K562 (cell line): ENCODE results near the gene CNTD1. TPM values are rescaled to one million over a fixed set of nuclear protein-coding genes. Genes with fewer than 3 reads are reported as not detected.

Experiments used
- ARNT ChIP-seq, 2 experiments: fragments of 450-650 bp; IDR thresholded peaks; 2 replicates each; pipeline ENCODE4 v1.6.1; 2016; ENCODE audit warnings: mild to moderate bottlenecking in 1 of 2
- CBFA2T2 ChIP-seq: fragments of 450-650 bp; conservative IDR thresholded peaks from 2 replicates; pipeline ENCODE4 v1.6.1; 2017; ENCODE audit warnings: mild to moderate bottlenecking
- CBX2 ChIP-seq: fragments of 200-600 bp; sonication (generic); IDR thresholded peaks from one replicate; pipeline ENCODE4 v1.6.1; 2012; ENCODE audit warnings: mild to moderate bottlenecking, low read length, inconsistent platforms; ENCODE audit not compliant: insufficient read depth, poor library complexity, severe bottlenecking
- CCNT2 ChIP-seq: IDR thresholded peaks from 2 replicates; pipeline ENCODE4 v1.6.1; 2011; ENCODE audit warnings: borderline replicate concordance, low read depth, mild to moderate bottlenecking, moderate library complexity, mixed read lengths, low read length; ENCODE audit not compliant: insufficient read length; ENCODE audit errors: extremely low read depth
- CTBP1 ChIP-seq: fragments of 450-650 bp; IDR thresholded peaks from 2 replicates; pipeline ENCODE4 v1.6.1; 2016; ENCODE audit warnings: borderline replicate concordance
- L3MBTL2 ChIP-seq: fragments of 450-650 bp; IDR thresholded peaks from 2 replicates; pipeline ENCODE4 v1.6.1; 2016; ENCODE audit warnings: mild to moderate bottlenecking, moderate library complexity
- NFATC3 ChIP-seq: fragments of 450-650 bp; IDR thresholded peaks from 2 replicates; pipeline ENCODE4 v1.6.1; 2017; ENCODE audit warnings: mild to moderate bottlenecking
- PHB ChIP-seq: fragments of 250-450 bp; sonication (Bioruptor Pico); IDR thresholded peaks from 2 replicates; pipeline ENCODE4 v1.5.0; 2021
- PHB2 ChIP-seq: fragments of 450-650 bp; IDR thresholded peaks from 2 replicates; pipeline ENCODE4 v1.6.1; 2017; ENCODE audit warnings: low read depth
- SMAD3 ChIP-seq: fragments of 450-650 bp; formaldehyde crosslinking; conservative IDR thresholded peaks from 2 replicates; pipeline ENCODE4 v1.4.0; 2020; ENCODE audit warnings: mild to moderate bottlenecking
- SMAD4 ChIP-seq: fragments of 250-450 bp; sonication (Bioruptor Pico); conservative IDR thresholded peaks from 2 replicates; pipeline ENCODE4 v1.8.0; 2021; ENCODE audit warnings: inconsistent platforms, mild to moderate bottlenecking, moderate library complexity
- SPI1 ChIP-seq: IDR thresholded peaks from 2 replicates; pipeline ENCODE4 v1.6.1; 2011; ENCODE audit warnings: low read depth, low read length, control low read depth, borderline replicate concordance
- TCF7 ChIP-seq: sonication (generic); IDR thresholded peaks from 2 replicates; pipeline ENCODE4 v1.6.1; 2016; ENCODE audit warnings: antibody characterized with exemption, borderline replicate concordance
- THRA ChIP-seq: fragments of 450-650 bp; IDR thresholded peaks from 2 replicates; pipeline ENCODE4 v1.6.1; 2017; ENCODE audit warnings: mild to moderate bottlenecking, moderate library complexity
- ZBTB40 ChIP-seq, 2 experiments: fragments of 450-650 bp in 1 of 2; sonication (generic) in 1 of 2; formaldehyde crosslinking in 1 of 2; IDR thresholded peaks; 2 replicates each; pipeline versions ENCODE4 v1.7.1 to v1.9.0; 2016 to 2022; ENCODE audit warnings: inconsistent platforms in 1 of 2, mild to moderate bottlenecking in 1 of 2, missing genetic modification reagents in 1 of 2
- ZNF512 ChIP-seq: IDR thresholded peaks from 2 replicates; pipeline ENCODE4 v1.6.1; 2016; ENCODE audit warnings: missing genetic modification characterization, missing compliant biosample characterization
- polyA plus RNA-seq, 8 experiments: library from polyadenylated mRNA; depleted of rRNA in 4 of 8; stranded (reverse) in 5 of 8; unstranded in 3 of 8; fragments of >200 nt; fragmentation: Nextera tagmentation in 2 of 8; fragmentation: Illumina TruSeq in 1 of 8; extraction: Ambion mirVana in 2 of 8; extraction: Trizol in 1 of 8; gene quantifications; 2 replicates each; pipeline versions ENCODE4 v1.2.1 to v1.2.3, GENCODE V29; 2011 to 2014; ENCODE audit warnings: inconsistent platforms in 1 of 8, missing spikeins in 1 of 8
- total RNA-seq, 7 experiments: library from RNA; depleted of rRNA in 6 of 7; stranded (reverse); fragments of >200 nt in 6 of 7; fragmentation: Illumina TruSeq in 2 of 7; extraction: Trizol in 2 of 7; gene quantifications; 2 replicates each; pipeline versions ENCODE4 v1.2.1 to v1.2.3, GENCODE V29; 2011 to 2021; ENCODE audit warnings: low replicate concordance in 1 of 7

CNTD1 gene
- total and polyA plus RNA-seq, 9 of the 15 experiments (the other 6 are each of a cell fraction or from before 2014, with no cell fraction given) = 0.12 to 0.86 (median 0.41) TPM; not detected in 1

GRCh38 chr17:42750739-42751344, 47.8 kb upstream of the CNTD1 start (continued):
- peak; percentile 18; the same call in 1 of the 2 replicates for TF ChIP-seq L3MBTL2
- no peak for TF ChIP-seq PHB (CRISPR knock-in tag)
- TF ChIP-seq CBX2 = no peak
- TF ChIP-seq THRA = no peak
- peak; percentile 98 for TF ChIP-seq SPI1
- TF ChIP-seq CTBP1 = peak; percentile 80
- no peak for TF ChIP-seq ZNF512 (tag)
- peak; percentile 85 for TF ChIP-seq CCNT2
- TF ChIP-seq PHB2 = peak; percentile 78
- no peak for TF ChIP-seq TCF7
- peak; percentile 38 for TF ChIP-seq ZBTB40 (IDR thresholded peaks at IDR 0.05)
- TF ChIP-seq ZBTB40 (CRISPR knock-in tag; IDR thresholded peaks at IDR 0.05) = no peak
- 0 out of 4 replicates have a peak, but pooled peaks of 1 of the 2 experiments have one; percentile 51 for TF ChIP-seq ARNT (IDR thresholded peaks at IDR 0.05)
- 0 out of 2 replicates have a peak, but pooled peaks have one; percentile 26 for TF ChIP-seq NFATC3
- TF ChIP-seq CBFA2T2 = peak; percentile 96
- 0 out of 2 replicates have a peak, but pooled peaks have one; percentile 47 for TF ChIP-seq SMAD3
- TF ChIP-seq SMAD4 (CRISPR knock-in tag) = peak; percentile 97
